CD8-positive, alpha-beta memory T cell (primary cell): Measurements from ENCODE around the gene NKAIN1. TPM values are rescaled to one million over a fixed set of nuclear protein-coding genes. Genes with fewer than 3 reads are reported as not detected.
"Not testable (repeated sequence)": the region's sequence is repeated elsewhere in the genome, so short reads cannot be mapped to it uniquely, and the experiment has no call there.

Experiments used
- CTCF ChIA-PET: fragments of 350-600 bp; sonication (Branson Sonifier 250); formaldehyde crosslinking; loops from one replicate; lab custom pipeline; 2021; ENCODE audit warnings: antibody characterized with exemption; lab: Charles Lee
- POLR2A ChIA-PET: fragments of 350-600 bp; sonication (Branson Sonifier 250); formaldehyde crosslinking; loops from one replicate; lab custom pipeline; 2021; ENCODE audit warnings: antibody characterized with exemption; lab: Charles Lee
- DNase-seq, 5 donors: peaks; one replicate each; pipeline versions ENCODE4 v3.0.0 to v3.0.0-alpha.2; 2020 to 2022; ENCODE audit warnings: mixed read lengths in 1 of 5
- H3K27ac ChIP-seq: one replicate; pipeline ENCODE4 v1.7.0; 2013; ENCODE audit warnings: low read depth, mild to moderate bottlenecking, low read length, moderate library complexity
- H3K27me3 ChIP-seq: 2 replicates; pipeline ENCODE4 v1.7.0; 2013; ENCODE audit warnings: low read length, mild to moderate bottlenecking; ENCODE audit not compliant: insufficient read depth, poor library complexity, severe bottlenecking
- H3K36me3 ChIP-seq: 2 replicates; pipeline ENCODE4 v1.7.0; 2013; ENCODE audit warnings: mild to moderate bottlenecking, low read length, moderate library complexity; ENCODE audit not compliant: insufficient read depth
- H3K4me1 ChIP-seq: 2 replicates; pipeline ENCODE4 v1.7.0; 2013; ENCODE audit warnings: mild to moderate bottlenecking, low read length, moderate library complexity; ENCODE audit not compliant: insufficient read depth
- H3K4me3 ChIP-seq: 2 replicates; pipeline ENCODE4 v1.7.0; 2013; ENCODE audit warnings: mild to moderate bottlenecking, low read length
- H3K9me3 ChIP-seq: 2 replicates; pipeline ENCODE4 v1.7.0; 2013; ENCODE audit warnings: mild to moderate bottlenecking, low read length
- H3K27ac Mint-ChIP-seq, 8 donors: one replicate each; pipeline ENCODE4 v1.8.0; 2020 to 2021; ENCODE audit warnings: mixed read lengths in 8 of 8, mild to moderate bottlenecking in 6 of 8, inconsistent platforms in 3 of 8, moderate library complexity in 3 of 8
- H3K27me3 Mint-ChIP-seq, 2 donors: one replicate each; pipeline ENCODE4 v1.8.0; 2020 to 2021; ENCODE audit warnings: mixed read lengths in 2 of 2, mild to moderate bottlenecking in 1 of 2, moderate library complexity in 1 of 2
- H3K36me3 Mint-ChIP-seq, 3 donors: one replicate each; pipeline ENCODE4 v1.8.0; 2020 to 2021; ENCODE audit warnings: mixed read lengths in 3 of 3, inconsistent platforms in 1 of 3, mild to moderate bottlenecking in 1 of 3
- H3K4me1 Mint-ChIP-seq, 3 donors: one replicate each; pipeline ENCODE4 v1.8.0; 2020 to 2021; ENCODE audit warnings: mixed read lengths in 3 of 3, inconsistent platforms in 1 of 3, mild to moderate bottlenecking in 1 of 3
- H3K4me3 Mint-ChIP-seq, 7 donors: one replicate each; pipeline ENCODE4 v1.8.0; 2020 to 2021; ENCODE audit warnings: mixed read lengths in 7 of 7, mild to moderate bottlenecking in 6 of 7, moderate library complexity in 4 of 7, inconsistent platforms in 2 of 7
- H3K9me3 Mint-ChIP-seq, 5 donors: one replicate each; pipeline ENCODE4 v1.8.0; 2020 to 2022; ENCODE audit warnings: mixed read lengths in 5 of 5, mild to moderate bottlenecking in 3 of 5, moderate library complexity in 2 of 5, inconsistent platforms in 1 of 5
- polyA plus RNA-seq: library from polyadenylated mRNA; unstranded; fragments of 300-500 nt; fragmentation: Illumina TruSeq; gene quantifications from one replicate; pipeline ENCODE4 v1.2.3, GENCODE V29; 2021
- total RNA-seq, 2 experiments: library from RNA; stranded (reverse); gene quantifications; one replicate each; pipeline ENCODE4 v1.2.3, GENCODE V29; 2021

Gene NKAIN1
- total and polyA plus RNA-seq, 3 experiments from 2014 or later: not detected

DNA sequence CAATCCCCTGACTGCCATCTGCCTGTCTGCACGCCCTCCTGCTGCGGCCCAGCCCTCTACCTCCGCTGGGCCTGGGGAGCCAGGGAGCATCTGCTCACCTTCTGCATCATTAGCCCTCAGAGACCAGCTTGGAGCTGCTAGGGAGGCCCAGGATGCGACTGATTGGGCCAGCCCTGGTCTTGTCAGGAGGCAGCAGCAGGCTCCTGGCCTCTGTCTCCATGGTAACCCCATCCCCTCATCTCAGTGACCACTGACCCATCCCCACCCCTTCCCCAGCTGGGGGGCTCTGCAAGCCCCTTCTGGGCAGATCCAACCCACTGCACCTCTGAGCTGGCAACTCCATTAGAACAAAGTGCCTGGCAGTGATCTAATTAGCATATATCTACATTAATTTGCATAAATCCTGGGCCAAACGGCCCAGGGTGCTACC is 37.7 kb downstream of the NKAIN1 start:
- Histone ChIP-seq H3K27me3 (no peaks in the 10 kb centered on the region), H3K4me1 (no peaks in the 10 kb centered on the region), H3K4me3 (no peak overlapping the region), H3K9me3 (no peaks in the 10 kb centered on the region), H3K36me3 (no peaks in the 10 kb centered on the region), H3K27ac (no peak overlapping the region)
- no peak for DNase-seq
- H3K4me3 Mint-ChIP-seq: no peak overlapping the region
- no peak overlapping the region for H3K27ac Mint-ChIP-seq
- H3K9me3 Mint-ChIP-seq: no peaks in the 10 kb centered on the region
- CTCF ChIA-PET: no interaction called here
- H3K4me1 Mint-ChIP-seq: no peaks in the 10 kb centered on the region
- POLR2A ChIA-PET: no interaction called here
- H3K36me3 Mint-ChIP-seq: no peaks in the 10 kb centered on the region
- H3K27me3 Mint-ChIP-seq: peaks cover 8 to 19% of the 10 kb centered on the region in 2 donors

DNA sequence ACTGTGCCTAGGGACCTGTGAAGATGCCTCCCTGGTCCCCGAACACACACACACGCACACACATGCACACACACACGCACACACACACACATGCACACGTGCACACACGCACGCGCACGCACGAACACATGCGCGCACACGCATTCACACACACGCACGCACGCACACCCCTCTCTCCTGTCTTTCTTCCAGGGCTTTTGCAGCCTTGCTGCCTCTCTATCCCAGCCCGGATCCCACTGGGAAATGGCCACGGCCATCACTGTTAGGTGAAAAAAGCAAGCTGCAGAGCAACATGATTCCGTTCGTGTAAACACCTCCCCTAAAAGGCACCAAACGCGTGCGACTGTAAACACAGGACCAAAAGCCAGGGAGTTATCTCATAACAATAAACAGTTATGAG is 39.7 kb downstream of the NKAIN1 start:
- H3K4me1 Mint-ChIP-seq: no peaks in the 10 kb centered on the region
- Histone ChIP-seq H3K27me3 (no peaks in the 10 kb centered on the region), H3K9me3 (no peaks in the 10 kb centered on the region), H3K4me1 (no peaks in the 10 kb centered on the region), H3K4me3 (no peak overlapping the region), H3K36me3 (no peaks in the 10 kb centered on the region), H3K27ac (no peak overlapping the region)
- CTCF ChIA-PET: no interaction called here
- POLR2A ChIA-PET: no interaction called here
- H3K9me3 Mint-ChIP-seq: no peaks in the 10 kb centered on the region
- no peaks in the 10 kb centered on the region for H3K36me3 Mint-ChIP-seq
- peaks cover 8 to 19% of the 10 kb centered on the region in 2 donors for H3K27me3 Mint-ChIP-seq
- no peak overlapping the region for H3K4me3 Mint-ChIP-seq
- DNase-seq: no peak
- no peak overlapping the region for H3K27ac Mint-ChIP-seq

DNA sequence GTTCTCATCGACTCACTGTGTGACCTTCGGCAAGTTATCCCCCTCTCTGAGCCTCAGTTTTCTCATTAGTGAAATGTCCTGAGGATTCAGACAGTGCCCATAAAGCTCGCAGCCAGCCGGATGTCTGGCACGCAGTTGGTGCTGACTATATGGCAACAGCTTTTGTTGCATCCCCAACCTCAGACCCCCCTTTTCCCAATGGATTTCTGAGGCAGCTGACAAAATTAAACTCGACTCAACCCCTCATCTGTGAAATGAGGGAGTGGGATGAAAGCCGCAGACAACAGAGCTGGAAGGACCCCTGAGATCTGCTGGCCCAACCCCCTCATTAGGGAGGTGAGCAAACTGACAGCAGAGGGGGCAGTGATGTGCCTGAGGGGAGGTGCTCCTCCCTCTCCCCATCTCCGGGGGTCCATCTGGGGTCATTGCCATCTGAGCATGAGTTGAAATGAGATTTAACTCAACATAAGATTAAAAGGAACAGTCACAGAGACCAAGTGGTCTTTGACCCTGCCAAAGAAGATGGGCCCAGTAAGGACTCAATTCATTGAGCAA is 40.4 kb downstream of the NKAIN1 start:
- H3K4me1 ChIP-seq: no peaks in the 10 kb centered on the region
- H3K27ac ChIP-seq: no peak overlapping the region
- no peaks in the 10 kb centered on the region for H3K27me3 ChIP-seq
- Mint-ChIP-seq H3K4me3 (no peak overlapping the region), H3K4me1 (no peaks in the 10 kb centered on the region), H3K9me3 (no peaks in the 10 kb centered on the region), H3K36me3 (no peaks in the 10 kb centered on the region), H3K27ac (no peak overlapping the region), H3K27me3 (peaks cover 8 to 19% of the 10 kb centered on the region in 2 donors)
- H3K36me3 ChIP-seq: no peaks in the 10 kb centered on the region
- H3K4me3 ChIP-seq: no peak overlapping the region
- DNase-seq: no peak
- ChIA-PET CTCF (no interaction called here), POLR2A (no interaction called here)
- no peaks in the 10 kb centered on the region for H3K9me3 ChIP-seq

DNA sequence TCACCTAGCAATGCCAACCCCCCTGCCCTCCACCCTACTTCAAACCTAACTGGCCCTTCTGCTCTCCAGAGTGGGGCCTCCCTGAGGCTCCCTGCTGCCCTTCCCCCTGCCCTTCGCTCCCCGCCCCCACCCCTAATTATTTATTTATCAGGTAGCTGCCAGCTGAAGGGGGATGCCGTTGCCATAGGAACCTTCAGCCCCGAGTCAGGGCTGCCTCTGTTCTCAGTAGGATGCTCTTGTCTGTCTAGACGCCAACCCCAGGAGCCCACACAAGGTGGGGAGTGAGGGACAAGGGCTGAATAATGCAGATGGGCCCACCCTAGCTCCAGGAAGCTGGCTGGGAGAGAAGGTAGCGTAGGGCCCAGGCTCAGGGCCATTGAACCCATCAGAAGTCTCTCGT is 41.1 kb downstream of the NKAIN1 start:
- H3K27ac ChIP-seq: no peak overlapping the region
- no peaks in the 10 kb centered on the region for H3K36me3 ChIP-seq
- Mint-ChIP-seq H3K9me3 (no peaks in the 10 kb centered on the region), H3K27me3 (peaks cover 3 to 19% of the 10 kb centered on the region in 2 donors), H3K36me3 (no peaks in the 10 kb centered on the region), H3K4me3 (no peak overlapping the region), H3K4me1 (no peaks in the 10 kb centered on the region), H3K27ac (no peak overlapping the region)
- H3K9me3 ChIP-seq: no peaks in the 10 kb centered on the region
- no peak overlapping the region for H3K4me3 ChIP-seq
- H3K4me1 ChIP-seq: no peaks in the 10 kb centered on the region
- POLR2A ChIA-PET: no interaction called here
- H3K27me3 ChIP-seq: no peaks in the 10 kb centered on the region
- no peak for DNase-seq
- CTCF ChIA-PET: no interaction called here

DNA sequence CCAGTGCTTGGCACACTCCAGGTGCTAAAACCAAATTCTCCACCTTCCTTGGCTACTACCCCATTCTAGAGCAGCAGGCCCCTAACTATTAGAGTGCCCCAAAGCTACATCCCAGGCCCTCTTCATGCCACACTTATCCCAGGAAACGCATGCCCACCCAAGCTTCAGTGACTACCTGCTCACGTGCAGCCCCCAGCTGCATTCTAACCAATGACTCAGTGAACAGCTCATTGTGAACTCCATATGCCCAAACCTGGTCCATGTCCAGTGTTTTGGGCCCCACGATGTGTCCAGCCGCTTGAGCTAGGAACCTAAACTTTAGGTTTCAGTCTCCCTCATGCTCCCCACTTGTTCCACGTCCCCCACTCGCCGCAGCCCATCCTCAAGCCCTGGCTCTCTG is 41.5 kb downstream of the NKAIN1 start:
- Histone ChIP-seq H3K27me3 (no peaks in the 10 kb centered on the region), H3K9me3 (no peaks in the 10 kb centered on the region), H3K4me3 (no peak overlapping the region), H3K36me3 (no peaks in the 10 kb centered on the region), H3K4me1 (no peaks in the 10 kb centered on the region), H3K27ac (no peak overlapping the region)
- Mint-ChIP-seq H3K9me3 (no peaks in the 10 kb centered on the region), H3K36me3 (no peaks in the 10 kb centered on the region), H3K4me3 (no peak overlapping the region), H3K27ac (no peak overlapping the region), H3K4me1 (no peaks in the 10 kb centered on the region), H3K27me3 (peaks cover 2 to 19% of the 10 kb centered on the region in 2 donors)
- ChIA-PET POLR2A (no interaction called here), CTCF (no interaction called here)
- no peak for DNase-seq

DNA sequence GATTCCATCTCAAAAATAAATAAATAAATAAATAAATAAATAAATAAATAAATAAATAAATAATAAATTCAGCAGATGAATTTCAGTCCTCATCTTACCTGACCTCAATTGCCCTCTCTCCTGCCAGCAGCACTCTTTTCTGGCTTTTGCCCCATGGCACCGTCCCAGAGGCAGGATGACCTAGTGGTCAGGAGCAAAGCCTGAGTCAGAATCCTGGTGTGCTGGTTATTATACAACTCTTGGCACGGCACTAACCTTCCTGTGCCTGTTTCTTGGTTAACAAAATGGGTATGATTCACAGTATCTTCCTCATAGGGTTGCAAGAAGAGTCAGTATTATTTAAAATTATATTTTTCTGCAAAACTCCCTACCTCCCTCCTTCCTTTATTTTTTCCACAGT is 43.0 kb downstream of the NKAIN1 start:
- no peak overlapping the region for H3K4me3 Mint-ChIP-seq
- Histone ChIP-seq H3K9me3 (no peaks in the 10 kb centered on the region), H3K36me3 (no peaks in the 10 kb centered on the region), H3K27me3 (no peaks in the 10 kb centered on the region), H3K4me1 (no peaks in the 10 kb centered on the region), H3K27ac (no peak overlapping the region), H3K4me3 (no peak overlapping the region)
- CTCF ChIA-PET: no interaction called here
- no peaks in the 10 kb centered on the region for H3K4me1 Mint-ChIP-seq
- H3K36me3 Mint-ChIP-seq: no peaks in the 10 kb centered on the region
- H3K27ac Mint-ChIP-seq: no peak overlapping the region
- peaks cover 2 to 19% of the 10 kb centered on the region in 2 donors for H3K27me3 Mint-ChIP-seq
- no peaks in the 10 kb centered on the region for H3K9me3 Mint-ChIP-seq
- no peak for DNase-seq
- POLR2A ChIA-PET: no interaction called here

DNA sequence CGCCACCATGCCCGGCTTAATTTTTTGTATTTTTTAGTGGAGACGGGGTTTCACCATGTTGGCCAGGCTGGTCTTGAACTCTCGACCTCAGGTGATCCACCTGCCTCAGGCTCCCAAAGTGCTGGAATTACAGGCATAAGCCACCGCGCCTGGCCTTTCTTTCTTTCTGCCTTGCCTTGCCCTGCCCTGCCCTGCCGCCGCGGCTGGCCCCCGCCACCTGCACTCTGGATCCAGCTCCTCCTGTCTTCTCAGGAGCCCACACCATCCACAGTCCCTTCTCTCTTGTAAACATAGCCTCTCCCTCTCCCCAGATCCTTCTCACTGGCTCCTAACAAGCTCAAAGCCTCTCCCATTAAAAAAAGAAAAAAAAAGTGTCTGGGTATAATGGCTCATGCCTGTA is 44.4 kb downstream of the NKAIN1 start:
- DNase-seq: peak in 1 of 5 donors; percentile 8
- POLR2A ChIA-PET, H3K27ac ChIP-seq, H3K4me1 Mint-ChIP-seq, H3K4me3 ChIP-seq, H3K27me3 ChIP-seq, H3K36me3 Mint-ChIP-seq, H3K36me3 ChIP-seq, CTCF ChIA-PET, H3K9me3 ChIP-seq, H3K4me1 ChIP-seq, H3K9me3 Mint-ChIP-seq, H3K27ac Mint-ChIP-seq, H3K4me3 Mint-ChIP-seq: not testable (repeated sequence)
- H3K27me3 Mint-ChIP-seq: peaks cover 0 to 16% of the 10 kb centered on the region in 2 donors

DNA sequence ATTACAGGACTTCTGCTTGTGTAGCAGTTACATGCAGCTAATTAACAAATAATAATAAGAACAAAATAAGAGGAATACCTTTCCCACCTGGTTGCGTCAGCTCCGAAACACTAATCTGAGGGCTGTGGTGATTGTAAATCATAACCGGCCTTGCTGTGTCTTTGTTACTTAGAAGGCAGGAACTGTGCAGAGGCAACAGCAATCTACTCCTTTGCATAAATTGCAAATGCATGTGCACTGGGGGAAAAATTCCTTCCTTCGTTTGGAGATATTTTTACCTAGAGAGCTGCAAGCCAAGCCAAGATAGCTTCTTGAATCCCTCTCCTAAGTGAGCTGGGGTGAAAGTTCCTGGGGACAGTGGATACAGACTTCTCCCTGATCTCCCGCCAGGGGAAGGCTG is 46.0 kb downstream of the NKAIN1 start:
- no peaks in the 10 kb centered on the region for H3K9me3 ChIP-seq
- no peak overlapping the region for H3K27ac ChIP-seq
- ChIA-PET POLR2A (no interaction called here), CTCF (no interaction called here)
- no peak overlapping the region for H3K4me3 Mint-ChIP-seq
- H3K27ac Mint-ChIP-seq: no peak overlapping the region
- no peak overlapping the region for H3K4me3 ChIP-seq
- no peaks in the 10 kb centered on the region for H3K36me3 ChIP-seq
- no peaks in the 10 kb centered on the region for H3K36me3 Mint-ChIP-seq
- H3K27me3 ChIP-seq: no peaks in the 10 kb centered on the region
- no peaks in the 10 kb centered on the region for H3K4me1 ChIP-seq
- H3K9me3 Mint-ChIP-seq: no peaks in the 10 kb centered on the region
- peaks cover 1 to 6% of the 10 kb centered on the region in 2 donors for H3K27me3 Mint-ChIP-seq
- DNase-seq: no peak
- no peaks in the 10 kb centered on the region for H3K4me1 Mint-ChIP-seq

DNA sequence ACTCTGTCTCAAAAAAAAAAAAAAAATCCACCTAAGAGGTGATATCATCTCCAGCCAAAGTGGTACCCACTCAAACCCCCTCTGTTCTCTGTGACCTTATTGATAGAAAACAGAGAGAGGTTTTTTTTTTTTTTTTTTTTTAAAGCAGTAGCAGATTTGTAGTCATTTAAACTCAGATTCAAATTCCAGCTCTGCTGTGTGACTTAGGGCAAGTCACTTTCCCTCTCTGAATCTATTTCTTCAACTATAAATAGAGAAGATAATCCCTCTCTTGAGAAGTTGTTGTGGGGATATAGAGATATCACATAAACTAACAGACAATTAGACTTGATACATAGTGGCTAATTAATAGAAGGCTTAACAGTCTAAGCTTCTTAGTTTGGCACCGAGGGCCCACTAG is 48.4 kb downstream of the NKAIN1 start:
- Mint-ChIP-seq H3K36me3 (no peaks in the 10 kb centered on the region), H3K4me3 (no peak overlapping the region), H3K4me1 (no peaks in the 10 kb centered on the region), H3K27me3 (peaks cover 1 to 10% of the 10 kb centered on the region in 2 donors), H3K27ac (no peak overlapping the region), H3K9me3 (no peaks in the 10 kb centered on the region)
- ChIA-PET POLR2A (no interaction called here), CTCF (interaction anchor here (0.7 to 1.4 kb wide), 4 partner anchors 10 to 1353 kb away, joined by 3 read pairs; no protein-coding TSS in a partner anchor)
- Histone ChIP-seq H3K4me1 (no peaks in the 10 kb centered on the region), H3K27me3 (no peaks in the 10 kb centered on the region), H3K9me3 (no peaks in the 10 kb centered on the region), H3K4me3 (no peak overlapping the region), H3K36me3 (no peaks in the 10 kb centered on the region), H3K27ac (no peak overlapping the region)
- no peak for DNase-seq
